A549 treated with CpdA at 1 μM for 4 hours (cell line): ENCODE data around the gene MCOLN2. TPM values are rescaled to one million over a fixed set of nuclear protein-coding genes. Genes with fewer than 3 reads are reported as not detected.

Experiments
- total RNA-seq: library from RNA; stranded (reverse); fragments of 200-300 nt; extraction: Qiagen RNA extraction; gene quantifications from 5 replicates; pipeline ENCODE4 v1.2.3, GENCODE V29; 2022; ENCODE audit warnings: low read depth

MCOLN2 gene
- 1.7 to 3.2 TPM (median 2.2 TPM) in 5 replicates for total RNA-seq

DNA sequence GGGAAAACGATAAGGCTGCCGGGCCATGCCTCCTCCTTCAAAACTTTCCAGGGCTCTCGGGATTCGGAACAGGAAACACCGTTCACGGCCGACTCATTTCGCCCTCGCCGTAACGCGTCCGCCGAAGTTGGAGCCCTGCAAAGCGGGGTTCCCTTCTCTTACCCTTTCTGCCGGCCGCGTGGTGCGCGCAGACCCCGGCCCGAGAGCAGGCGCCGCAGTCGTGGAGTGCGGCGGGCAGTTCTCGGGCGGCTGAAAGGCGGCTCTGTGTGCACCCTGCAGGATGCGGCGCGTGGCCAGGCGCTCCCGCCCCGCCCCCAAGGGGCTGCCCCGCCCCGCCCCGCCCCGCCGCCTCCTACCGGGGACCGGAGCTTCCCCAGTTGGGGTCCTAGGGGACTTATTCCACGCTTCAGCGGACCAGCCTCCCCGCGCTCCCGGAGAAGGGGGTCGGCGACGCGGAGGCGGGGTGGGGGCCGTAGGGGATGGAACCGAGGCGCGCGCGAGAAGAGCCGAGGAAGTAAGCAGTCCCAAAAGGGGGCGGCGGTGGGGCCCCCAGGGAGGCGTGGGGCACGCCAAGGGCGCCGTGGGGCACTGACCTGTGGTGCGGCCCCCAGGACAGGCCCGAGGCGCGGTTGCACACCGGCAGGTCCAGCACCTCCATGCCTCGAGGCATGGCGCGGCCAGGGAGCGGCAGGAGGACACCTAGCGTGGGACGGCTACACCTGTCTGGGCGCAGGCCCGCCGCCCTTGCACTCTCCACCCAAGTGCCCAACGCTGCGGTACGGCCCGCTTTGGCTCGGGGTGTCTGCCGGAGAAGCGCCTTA, at the start of gene MCOLN2:
Gene MCOLN2 (minus strand): TSS at position 268 of the 821 bp plus-strand sequence. CDS start 241 bp downstream, at position 27.

DNA sequence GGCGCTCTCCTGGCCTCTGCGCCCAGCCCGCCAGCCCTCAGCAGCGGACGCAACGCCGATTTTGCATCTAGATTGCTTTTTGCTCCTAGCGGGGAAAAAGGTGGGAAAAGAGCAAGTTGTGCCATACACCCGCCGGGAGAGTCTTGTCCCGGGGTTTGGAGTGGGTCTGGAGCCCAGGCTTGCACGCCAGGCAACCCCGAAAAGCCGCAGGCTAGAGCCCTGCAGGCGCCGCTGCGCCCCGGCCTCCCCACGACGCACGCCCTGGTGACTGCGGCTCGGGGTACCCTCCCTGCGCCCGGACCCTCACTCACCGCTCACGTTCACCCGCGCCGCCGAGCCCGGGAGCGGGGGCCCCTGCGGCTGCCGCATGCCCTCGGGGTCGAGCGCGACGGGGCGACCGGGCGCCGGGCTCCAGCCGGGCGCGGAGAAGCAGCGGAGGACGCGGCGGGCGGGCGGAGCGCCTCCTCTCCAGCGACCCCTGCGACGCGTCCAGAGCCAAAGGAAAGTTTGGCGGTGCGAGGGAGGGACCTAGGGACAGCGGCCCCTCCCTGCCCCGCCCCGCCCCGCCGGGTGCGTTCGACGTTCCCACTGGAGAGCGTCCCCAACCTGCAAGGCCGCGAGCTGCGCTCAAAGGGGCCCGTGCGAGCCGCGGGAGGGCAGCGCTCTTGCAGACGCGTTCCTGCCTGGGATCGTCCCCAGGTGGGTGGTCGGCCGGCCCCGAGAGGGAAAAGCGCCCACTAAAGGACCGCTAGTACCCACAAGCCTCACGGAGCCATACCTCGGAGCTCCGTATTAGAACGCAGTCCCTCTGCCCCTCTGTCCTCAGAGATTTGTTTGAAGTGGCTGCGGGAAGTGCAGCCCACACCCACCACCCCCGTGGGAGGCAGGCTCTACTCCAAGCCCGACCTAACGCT, 104.0 kb downstream of the MCOLN2 start, which contains the start of gene LPAR3:
Gene LPAR3 (minus strand): TSS at position 502 of the 914 bp plus-strand sequence. CDS start 27,086 bp downstream, outside the sequence.

Other genes starting within 250 kb of the MCOLN2 start
- 0.12 to 0.33 TPM (median 0.21 TPM) in 5 replicates for gene LPAR3, start 103.9 kb downstream of the MCOLN2 start, total RNA-seq
- 3.3 to 4.2 TPM (median 3.6 TPM) in 5 replicates for gene MCOLN3, start 51.4 kb upstream of the MCOLN2 start, total RNA-seq
- 0.72 to 1.0 TPM (median 0.77 TPM) in 5 replicates for gene SYDE2, start 203.9 kb upstream of the MCOLN2 start, total RNA-seq